GM21367 (cell line): ENCODE data around the gene SS18.

Experiments
- ATAC-seq: cut with Tn5 transposase; IDR thresholded peaks from one replicate; pipeline ENCODE4 v1.9.1; 2021; ENCODE audit not compliant: unreplicated experiment

The SS18 gene

DNA sequence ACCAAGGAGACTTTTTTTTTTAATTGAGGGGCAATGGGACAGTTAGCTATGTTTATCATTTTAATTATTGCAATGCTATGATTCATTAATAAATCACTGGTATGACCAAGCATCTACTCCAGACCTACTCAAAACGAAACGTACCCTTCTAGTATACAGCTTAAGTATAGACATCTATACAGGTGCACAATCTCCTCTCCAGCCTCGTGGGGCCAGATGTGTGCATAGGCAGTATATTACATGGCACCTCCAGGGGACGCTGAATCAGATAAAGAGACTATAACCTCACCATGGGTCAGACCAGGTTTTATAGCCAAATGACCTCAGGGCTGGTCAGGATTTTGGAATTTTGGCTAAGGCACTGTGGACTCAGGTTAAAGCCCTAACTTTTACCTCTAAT lies 86.6 kb downstream of the SS18 start:
- ATAC-seq = no peak

GRCh38 chr18:26003356-26003755 lies 87.1 kb downstream of the SS18 start:
- no peak for ATAC-seq

GRCh38 chr18:26002375-26002910 lies 88.0 kb downstream of the SS18 start:
- no peak for ATAC-seq

DNA sequence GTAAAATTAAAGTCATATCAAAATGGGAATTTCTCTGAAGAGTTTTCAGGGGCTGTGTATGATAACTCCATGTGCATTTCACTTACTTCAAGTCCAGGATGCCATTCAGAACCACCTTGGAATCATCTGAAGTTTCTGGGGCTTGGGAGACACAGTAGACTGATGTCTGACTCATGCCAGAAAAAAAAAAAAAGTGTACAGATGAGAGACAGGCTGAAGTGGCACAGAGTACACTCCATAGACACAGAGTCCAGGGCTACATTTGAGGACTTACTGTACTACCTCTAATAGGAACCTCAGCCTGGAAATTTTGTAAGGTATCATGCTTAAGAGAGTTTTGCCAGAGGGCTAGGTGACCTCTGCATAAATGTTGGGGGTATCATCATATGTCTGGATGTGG lies 92.0 kb downstream of the SS18 start:
- ATAC-seq = no peak

- no peak for ATAC-seq
Measured at GRCh38 chr18:25992566-25992965, 97.8 kb downstream of the SS18 start.

DNA sequence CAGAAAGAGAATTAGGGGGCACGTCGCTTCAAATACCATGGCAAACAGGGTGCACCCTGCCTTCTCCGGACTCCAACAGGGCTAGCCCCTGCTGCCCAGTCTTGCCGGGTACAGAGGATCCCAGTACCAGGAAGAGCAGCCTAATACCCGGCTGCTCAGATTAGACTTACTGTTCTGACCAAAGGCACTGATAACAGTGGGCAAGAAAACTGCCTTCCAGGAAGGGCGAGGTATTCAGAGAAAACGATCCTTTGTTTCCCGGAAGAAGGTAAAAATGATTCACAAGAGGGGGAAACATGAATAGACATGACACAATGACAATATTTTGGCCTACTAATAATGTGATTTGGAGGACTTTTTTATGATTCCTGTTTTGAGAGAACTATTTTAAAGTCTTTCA lies 99.9 kb downstream of the SS18 start:
- ATAC-seq = no peak

DNA sequence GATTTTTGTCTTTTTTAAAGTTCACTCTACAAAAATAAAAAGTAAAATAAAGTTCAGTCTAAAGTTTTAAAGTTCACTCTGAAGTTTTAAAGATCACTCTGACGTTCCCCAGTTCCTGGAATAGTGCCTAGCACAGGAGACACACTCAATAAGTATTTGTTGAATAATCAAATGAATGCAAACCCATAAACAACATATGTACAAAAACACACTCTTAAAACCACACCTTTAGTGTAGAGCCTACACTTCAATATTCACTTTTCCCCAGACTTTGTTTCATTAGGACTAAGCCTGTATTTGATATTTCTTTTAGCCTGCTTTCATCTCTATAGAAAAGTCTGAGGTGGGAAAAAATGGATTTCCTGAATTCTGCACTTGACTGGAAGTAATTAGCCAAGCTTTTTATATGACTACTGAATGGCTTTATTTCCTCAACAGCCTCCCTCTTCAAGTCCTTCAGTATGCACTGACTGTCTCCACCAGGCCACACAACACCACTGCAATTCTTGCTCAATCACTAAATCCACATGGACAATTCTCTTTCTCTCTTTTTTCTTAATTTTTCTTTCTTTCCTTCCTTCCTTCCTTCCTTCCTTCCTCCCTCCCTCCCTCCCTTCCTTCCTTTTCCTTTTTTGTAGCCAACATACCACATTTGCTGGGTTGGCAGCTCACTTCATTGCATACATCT lies 104.6 kb downstream of the SS18 start:
- ATAC-seq = no peak

- no peak for ATAC-seq
Measured at GRCh38 chr18:25983730-25984129, 106.7 kb downstream of the SS18 start.

DNA sequence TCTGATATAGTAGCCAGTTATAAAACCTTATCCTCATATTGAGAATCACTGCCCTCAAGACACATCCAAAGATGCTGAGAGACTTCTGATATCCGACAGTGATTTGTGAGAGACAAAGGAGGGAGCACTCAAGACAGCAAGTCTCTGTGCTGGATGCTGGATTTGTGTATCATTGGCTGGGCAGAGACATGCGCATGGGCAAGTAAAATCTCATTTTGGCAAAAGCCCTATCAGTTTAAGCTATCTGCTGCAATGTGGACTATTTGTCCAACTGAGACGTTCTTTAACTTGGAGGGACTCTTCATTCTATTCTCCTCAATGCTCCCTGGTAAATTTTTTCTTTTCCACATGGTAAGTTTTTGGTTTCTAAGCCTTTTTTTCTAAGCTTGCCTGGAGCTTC lies 107.5 kb downstream of the SS18 start:
- ATAC-seq = no peak

GRCh38 chr18:25982153-25982552 lies 108.3 kb downstream of the SS18 start:
- no peak for ATAC-seq

DNA sequence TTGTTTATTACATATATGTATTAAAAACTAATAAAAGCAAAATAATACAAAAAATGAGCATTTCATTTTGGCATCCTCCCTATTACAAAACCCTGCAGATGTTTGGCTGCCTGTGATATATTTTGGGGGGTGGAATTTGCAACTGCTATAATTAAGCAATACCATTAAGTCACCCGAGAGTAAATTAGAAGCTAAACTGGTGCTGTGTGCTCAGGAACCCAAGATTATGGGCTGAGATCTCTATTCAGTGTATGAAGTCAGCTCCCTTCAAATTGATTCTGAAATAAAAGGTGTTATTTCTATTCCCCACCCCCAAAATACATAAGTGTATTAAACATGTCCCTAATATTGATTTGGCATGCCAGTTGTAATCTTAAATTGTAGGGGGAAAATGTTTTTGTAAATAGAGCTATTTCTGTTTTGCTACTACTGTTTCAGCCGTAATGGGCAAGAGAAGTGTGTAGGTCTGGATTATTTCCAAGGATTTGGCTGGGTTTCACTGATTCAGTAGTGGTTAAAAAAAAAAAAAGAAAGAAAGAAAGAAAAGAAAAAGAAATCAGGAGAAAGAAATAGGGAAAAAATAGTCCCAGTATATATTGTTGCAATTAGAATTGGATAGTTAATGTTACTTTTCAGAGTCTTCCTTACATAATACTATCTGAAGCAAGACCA lies 110.9 kb downstream of the SS18 start:
- ATAC-seq = no peak

DNA sequence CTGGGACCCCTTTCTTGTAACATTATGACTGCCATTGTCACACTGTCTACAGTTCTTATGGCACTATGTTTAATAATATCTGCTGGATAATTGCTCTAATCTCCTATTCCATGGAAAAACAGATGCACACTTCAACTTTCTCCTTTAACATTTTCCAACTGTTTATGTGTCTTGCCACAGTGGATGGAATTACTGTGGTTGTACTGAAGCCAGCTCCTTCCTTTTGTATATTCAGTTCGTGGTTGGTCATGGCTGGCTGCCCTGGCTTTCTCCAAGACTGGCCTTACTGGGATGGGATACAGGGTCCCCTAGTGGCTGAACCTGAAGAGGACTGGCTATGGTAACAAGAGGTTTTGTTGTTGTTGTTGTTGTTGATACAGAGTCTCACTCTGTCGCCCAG lies 113.9 kb downstream of the SS18 start:
- ATAC-seq = no peak

DNA sequence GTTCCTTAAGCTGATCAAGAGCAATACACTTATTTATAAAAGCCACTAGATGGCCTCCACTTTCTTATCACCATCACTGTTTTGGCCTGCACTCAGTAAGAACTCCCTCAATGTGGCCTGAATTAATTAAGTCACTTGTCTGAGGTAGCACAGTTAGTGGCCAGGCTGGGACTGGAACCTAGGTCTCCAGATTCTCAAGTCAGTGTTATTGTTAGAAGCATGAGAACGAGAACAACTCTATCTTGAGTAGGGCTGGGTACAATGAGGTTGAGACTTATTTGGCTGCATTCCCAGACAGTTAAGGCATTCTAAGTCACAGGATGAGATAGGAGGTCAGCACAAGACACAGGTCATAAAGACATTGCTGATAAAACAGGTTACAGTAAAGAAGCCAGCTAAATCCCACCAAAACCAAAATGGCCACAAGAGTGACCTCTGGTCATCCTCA lies 115.8 kb downstream of the SS18 start:
- ATAC-seq = no peak
